Superior temporal gyrus (tissue), 1 donor: Measurements from ENCODE around the gene YDJC.
"Not testable (repeated sequence)": the region's sequence is repeated elsewhere in the genome, so short reads cannot be mapped to it uniquely, and the experiment has no call there.

Experiments
- DNase-seq: peaks from one replicate; pipeline ENCODE4 v3.0.0-alpha.2; 2016; ENCODE audit errors: extremely low spot score

The YDJC gene

DNA sequence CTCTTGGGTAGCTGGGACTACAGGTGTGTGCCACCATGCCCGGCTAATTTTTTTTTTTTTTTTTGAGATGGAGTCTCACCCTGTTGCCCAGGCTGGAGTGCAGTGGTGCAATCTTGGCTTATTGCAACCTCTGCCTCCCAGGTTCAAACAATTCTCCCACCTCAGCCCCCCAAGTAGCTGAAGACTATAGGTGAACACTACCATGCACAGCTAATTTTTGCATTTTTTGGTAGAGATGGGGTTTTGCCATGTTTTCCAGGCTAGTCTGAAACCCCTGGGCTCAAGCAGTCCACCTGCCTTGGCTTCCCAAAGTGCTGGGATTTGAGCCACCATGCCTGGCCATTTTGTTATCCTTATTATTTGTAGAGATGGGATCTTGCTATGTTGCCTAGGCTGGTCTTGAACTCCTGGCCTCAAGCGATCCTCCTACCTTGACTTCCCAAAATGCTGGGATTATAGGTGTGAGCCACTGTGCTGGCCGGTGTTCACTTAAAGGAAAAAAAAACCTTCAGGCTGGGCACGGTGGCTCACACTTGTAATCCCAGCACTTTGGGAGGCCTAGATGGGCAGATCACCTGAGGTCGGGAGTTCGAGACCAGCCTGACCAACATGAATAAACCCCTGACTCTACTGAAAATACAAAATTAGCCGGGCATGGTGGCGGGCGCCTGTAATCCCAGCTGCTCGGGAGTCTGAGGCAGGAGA lies 48.7 kb downstream of the YDJC start:
- DNase-seq: not testable (repeated sequence)

DNA sequence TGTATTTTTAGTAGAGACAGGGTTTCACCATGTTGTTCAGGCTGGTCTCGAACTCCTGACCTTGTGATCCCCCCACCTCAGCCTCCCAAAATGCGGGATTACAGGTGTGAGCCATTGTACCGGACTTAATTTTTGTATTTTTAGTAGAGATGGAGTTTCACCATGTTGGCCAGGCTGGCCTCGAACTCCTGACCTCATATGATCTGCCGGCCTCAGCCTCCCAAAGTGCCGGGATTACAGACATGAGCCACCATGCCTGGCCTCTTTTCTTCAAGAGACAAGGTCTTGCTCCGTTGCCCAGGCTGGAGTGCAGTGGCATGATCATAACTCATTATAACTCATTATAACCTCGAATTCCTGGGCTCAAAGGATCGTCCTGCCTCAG lies 49.2 kb downstream of the YDJC start:
- not testable (repeated sequence) for DNase-seq

DNA sequence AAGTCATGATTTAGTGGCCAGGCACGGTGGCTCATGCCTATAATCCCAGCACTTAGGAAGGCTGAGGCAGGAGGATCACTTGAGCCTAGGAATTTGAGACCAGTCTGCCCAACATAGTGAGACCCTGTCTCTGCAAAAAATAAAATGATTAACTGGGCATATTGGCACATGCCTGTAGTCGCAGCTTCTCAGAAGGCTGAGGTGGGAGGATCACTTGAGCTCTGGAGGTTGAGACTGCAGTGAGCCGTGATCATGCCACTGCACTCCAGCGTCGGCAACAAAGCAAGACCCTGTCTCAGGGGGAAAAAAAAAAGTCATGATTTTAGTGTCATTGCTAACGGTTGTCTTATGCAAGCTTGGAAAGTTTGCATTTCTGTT lies 50.4 kb downstream of the YDJC start:
- no peak for DNase-seq
